IPS-NIHi11 (cell line): ENCODE measurements around the gene NHLH2.

ENCODE experiments used
- DNase-seq: peaks from one replicate; pipeline ENCODE4 v3.0.0; 2012; ENCODE audit warnings: mixed read lengths, low spot score

The NHLH2 gene

DNA sequence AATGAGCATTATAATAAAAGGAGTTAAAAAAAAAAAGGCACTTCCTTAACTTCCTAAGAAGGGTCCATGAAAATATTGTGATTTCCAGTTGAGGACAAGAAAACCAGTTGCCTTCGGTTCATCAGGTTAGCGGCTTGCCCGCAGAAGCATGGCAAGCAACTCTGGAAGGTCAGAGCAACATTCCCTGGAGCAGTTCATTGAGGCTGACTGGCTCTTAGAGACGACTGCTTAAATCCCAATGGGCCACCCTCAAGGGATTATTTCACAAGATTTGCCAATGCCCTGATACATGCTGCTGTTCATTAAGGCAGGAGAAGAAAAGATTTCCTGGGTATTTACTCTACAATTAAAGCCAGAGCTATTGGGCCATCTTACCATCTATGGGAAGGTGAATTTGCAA is 43.4 kb downstream of the NHLH2 start:
- no peak for DNase-seq

DNA sequence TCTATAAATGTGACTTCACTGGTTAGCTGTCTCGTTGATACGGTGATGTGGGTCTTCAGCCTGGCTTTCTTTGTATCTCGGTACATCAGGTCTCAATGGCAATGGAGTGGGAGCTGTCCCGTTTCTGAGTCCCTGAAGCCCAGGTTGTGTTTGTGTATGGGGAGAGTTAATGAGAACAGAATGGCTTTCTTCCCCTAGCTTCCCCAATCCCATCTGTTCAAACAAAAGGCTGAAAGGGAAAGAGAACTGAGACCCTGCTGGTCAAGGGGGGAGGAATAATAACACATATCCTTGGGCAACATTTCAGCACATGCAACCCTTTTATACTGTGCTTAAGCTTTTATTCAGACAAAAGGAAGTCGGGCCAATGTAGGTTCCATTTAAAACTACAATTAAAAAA is 44.0 kb downstream of the NHLH2 start:
- no peak for DNase-seq

DNA sequence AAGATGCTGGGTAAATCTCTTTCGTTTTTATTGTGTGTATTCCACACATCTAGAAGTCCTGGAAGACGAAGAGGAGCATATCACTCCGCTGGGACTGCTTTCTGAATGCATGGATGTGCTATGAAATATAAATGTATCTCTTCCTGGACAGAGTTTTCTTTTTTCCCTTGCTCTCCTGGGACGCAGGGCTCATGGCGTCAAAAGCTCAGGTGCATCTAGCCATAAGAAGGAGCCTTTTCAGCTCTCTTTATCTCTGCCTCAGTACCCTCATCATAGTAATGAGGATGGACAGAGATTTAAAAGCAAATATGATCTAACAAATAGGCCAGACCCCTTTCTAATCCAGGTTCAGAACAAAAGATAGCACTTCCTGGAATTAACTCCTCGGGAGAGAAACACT is 44.9 kb downstream of the NHLH2 start:
- no peak for DNase-seq

GRCh38 chr1:115794976-115795639 is 45.8 kb downstream of the NHLH2 start:
- no peak for DNase-seq

DNA sequence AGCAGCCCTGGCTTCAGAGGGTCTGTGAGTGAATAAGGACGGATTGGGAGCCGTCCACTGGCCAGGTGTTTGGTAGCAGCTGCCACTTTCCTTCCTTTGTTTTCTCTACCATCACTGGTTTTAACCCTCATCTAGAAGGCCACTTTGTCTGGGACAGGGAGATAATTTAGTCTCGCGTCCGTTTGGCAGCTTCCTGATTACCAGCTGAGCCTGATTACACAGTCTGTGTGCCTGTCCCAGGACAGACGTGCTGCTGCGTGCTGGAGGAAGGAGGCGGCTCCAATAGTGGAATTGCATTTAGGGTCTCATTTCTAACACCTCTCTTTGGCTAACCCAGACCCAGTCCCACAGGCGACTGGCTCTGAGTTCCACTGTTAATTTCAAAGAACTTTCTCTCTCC is 47.8 kb downstream of the NHLH2 start:
- DNase-seq, result no peak

- DNase-seq, result no peak
Observed at GRCh38 chr1:115791816-115792215, 49.1 kb downstream of the NHLH2 start.

- no peak for DNase-seq
Observed at GRCh38 chr1:115790846-115791245, 50.1 kb downstream of the NHLH2 start.

DNA sequence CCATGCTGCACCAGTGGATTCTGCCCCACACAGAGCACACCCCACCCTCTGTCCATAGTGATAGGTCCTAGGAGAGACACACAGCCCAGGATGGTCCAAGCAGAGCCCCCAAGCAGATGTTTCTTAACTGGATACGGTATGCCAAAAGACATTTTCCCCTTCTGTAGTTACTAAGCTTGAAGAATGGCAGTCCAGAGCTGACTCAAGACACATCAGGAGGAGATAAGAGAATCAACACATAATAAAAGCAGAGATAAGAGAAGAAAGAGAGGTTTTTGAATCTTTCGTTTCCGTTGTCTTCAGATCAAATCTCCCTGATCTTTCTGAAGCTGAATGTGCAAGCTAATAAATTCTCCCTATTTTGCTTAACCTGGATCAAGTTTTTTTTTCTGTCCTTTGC is 50.6 kb downstream of the NHLH2 start:
- DNase-seq, result no peak
